ENCODE data around the gene DICER1.
A peak's percentile ranks its signal among the peaks of the same experiment; 100 is the strongest.

Gene DICER1

GRCh38 chr14:95151561-95151960 is 5.8 kb downstream of the DICER1 start:
- peak overlapping the region; percentile 7 for H3K9ac ChIP-seq (ENCODE audit: low read depth, low read length, poor library complexity, severe bottlenecking)
- H3K9me3 ChIP-seq (ENCODE audit: insufficient read depth, low read depth, low read length): no peaks in the 10 kb centered on the region
- H4K20me1 ChIP-seq (ENCODE audit: insufficient read depth, low read length, poor library complexity, severe bottlenecking): peaks cover 88% of the 10 kb centered on the region
- peaks cover 100% of the 10 kb centered on the region for H3K79me2 ChIP-seq (ENCODE audit: insufficient read depth, low read length)
- no peaks in the 10 kb centered on the region for H3K9me2 ChIP-seq (replicated peaks; ENCODE audit: low read depth, low read length)
- H3K36me3 ChIP-seq (ENCODE audit: insufficient read depth, low read length): peaks cover 5% of the 10 kb centered on the region; the same call in 1 of the 2 replicates
- H3F3A ChIP-seq (ENCODE audit: low read depth): no peaks in the 10 kb centered on the region; the same call in 1 of the 2 replicates
- TF ChIP-seq EZH2phosphoT487 (IDR thresholded peaks at IDR 0.05; ENCODE audit: borderline replicate concordance): no peak
- TF ChIP-seq CTCF (conservative IDR thresholded peaks at IDR 0.05; ENCODE audit: low read length): no peak
- peaks cover 64% of the 10 kb centered on the region for H3K4me1 ChIP-seq (ENCODE audit: insufficient read depth, low read length, poor library complexity, severe bottlenecking)
- peak overlapping the region; percentile 43 for H3K4me3 ChIP-seq (ENCODE audit: low read length, poor library complexity, severe bottlenecking)
- H3K27me3 ChIP-seq (ENCODE audit: insufficient read depth, low read length, poor library complexity, severe bottlenecking): no peaks in the 10 kb centered on the region
- peak overlapping the region; percentile 97 for H3K4me2 ChIP-seq (ENCODE audit: low read depth, low read length, poor library complexity, severe bottlenecking)
- H2AFZ ChIP-seq (ENCODE audit: low read length): no peak overlapping the region

- H3K9me2 ChIP-seq (replicated peaks; ENCODE audit: low read depth, low read length): no peaks in the 10 kb centered on the region
- peak overlapping the region; percentile 97 for H3K4me2 ChIP-seq (ENCODE audit: low read depth, low read length, poor library complexity, severe bottlenecking)
- TF ChIP-seq EZH2phosphoT487 (IDR thresholded peaks at IDR 0.05; ENCODE audit: borderline replicate concordance) (no peak), CTCF (conservative IDR thresholded peaks at IDR 0.05; ENCODE audit: low read length) (no peak)
- peaks cover 85% of the 10 kb centered on the region for H4K20me1 ChIP-seq (ENCODE audit: insufficient read depth, low read length, poor library complexity, severe bottlenecking)
- no peak overlapping the region for H3K9ac ChIP-seq (ENCODE audit: low read depth, low read length, poor library complexity, severe bottlenecking)
- peaks cover 100% of the 10 kb centered on the region for H3K79me2 ChIP-seq (ENCODE audit: insufficient read depth, low read length)
- H3F3A ChIP-seq (ENCODE audit: low read depth): no peaks in the 10 kb centered on the region; the same call in 1 of the 2 replicates
- H3K4me3 ChIP-seq (ENCODE audit: low read length, poor library complexity, severe bottlenecking): no peak overlapping the region
- H3K9me3 ChIP-seq (ENCODE audit: insufficient read depth, low read depth, low read length): no peaks in the 10 kb centered on the region
- H3K36me3 ChIP-seq (ENCODE audit: insufficient read depth, low read length): peaks cover 10% of the 10 kb centered on the region; the same call in 1 of the 2 replicates
- no peak overlapping the region for H2AFZ ChIP-seq (ENCODE audit: low read length)
- peaks cover 58% of the 10 kb centered on the region for H3K4me1 ChIP-seq (ENCODE audit: insufficient read depth, low read length, poor library complexity, severe bottlenecking)
- H3K27me3 ChIP-seq (ENCODE audit: insufficient read depth, low read length, poor library complexity, severe bottlenecking): no peaks in the 10 kb centered on the region
These were observed 6.4 kb downstream of the DICER1 start for GRCh38 chr14:95150910-95151309.

DNA sequence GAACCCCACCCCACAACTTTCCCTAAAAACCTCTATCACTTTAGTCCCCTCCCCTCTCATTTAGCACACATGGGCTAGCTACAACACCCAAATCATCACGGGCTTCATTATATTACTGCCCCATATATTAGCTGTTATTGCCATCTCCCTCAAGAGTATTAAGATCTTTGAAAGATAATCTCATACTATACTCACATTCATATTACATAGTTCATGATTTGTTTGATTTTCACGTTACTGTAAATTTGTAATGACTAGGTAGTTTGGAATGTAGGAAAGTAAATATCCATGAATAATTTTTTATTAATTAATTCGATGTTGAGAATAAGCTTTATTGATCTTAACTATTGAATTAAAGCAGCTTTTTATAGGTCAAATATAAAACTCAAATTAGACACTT is 7.9 kb downstream of the DICER1 start:
- no peaks in the 10 kb centered on the region for H3K9me2 ChIP-seq (replicated peaks; ENCODE audit: low read depth, low read length)
- no peak overlapping the region for H3K9ac ChIP-seq (ENCODE audit: low read depth, low read length, poor library complexity, severe bottlenecking)
- no peaks in the 10 kb centered on the region for H3K27me3 ChIP-seq (ENCODE audit: insufficient read depth, low read length, poor library complexity, severe bottlenecking)
- no peak overlapping the region for H3K4me3 ChIP-seq (ENCODE audit: low read length, poor library complexity, severe bottlenecking)
- H3K4me2 ChIP-seq (ENCODE audit: low read depth, low read length, poor library complexity, severe bottlenecking): peak overlapping the region; percentile 97
- H3K4me1 ChIP-seq (ENCODE audit: insufficient read depth, low read length, poor library complexity, severe bottlenecking): peaks cover 44% of the 10 kb centered on the region
- H3K79me2 ChIP-seq (ENCODE audit: insufficient read depth, low read length): peaks cover 98% of the 10 kb centered on the region
- H3K36me3 ChIP-seq (ENCODE audit: insufficient read depth, low read length): peaks cover 10% of the 10 kb centered on the region
- TF ChIP-seq CTCF (conservative IDR thresholded peaks at IDR 0.05; ENCODE audit: low read length): no peak
- no peak for TF ChIP-seq EZH2phosphoT487 (IDR thresholded peaks at IDR 0.05; ENCODE audit: borderline replicate concordance)
- H3K9me3 ChIP-seq (ENCODE audit: insufficient read depth, low read depth, low read length): peaks cover 9% of the 10 kb centered on the region
- peaks cover 71% of the 10 kb centered on the region for H4K20me1 ChIP-seq (ENCODE audit: insufficient read depth, low read length, poor library complexity, severe bottlenecking)
- H2AFZ ChIP-seq (ENCODE audit: low read length): no peak overlapping the region
- H3F3A ChIP-seq (ENCODE audit: low read depth): no peaks in the 10 kb centered on the region; the same call in 1 of the 2 replicates

Data from Loucy (cell line).